Measurements from ENCODE around the gene CCND3.

DNA sequence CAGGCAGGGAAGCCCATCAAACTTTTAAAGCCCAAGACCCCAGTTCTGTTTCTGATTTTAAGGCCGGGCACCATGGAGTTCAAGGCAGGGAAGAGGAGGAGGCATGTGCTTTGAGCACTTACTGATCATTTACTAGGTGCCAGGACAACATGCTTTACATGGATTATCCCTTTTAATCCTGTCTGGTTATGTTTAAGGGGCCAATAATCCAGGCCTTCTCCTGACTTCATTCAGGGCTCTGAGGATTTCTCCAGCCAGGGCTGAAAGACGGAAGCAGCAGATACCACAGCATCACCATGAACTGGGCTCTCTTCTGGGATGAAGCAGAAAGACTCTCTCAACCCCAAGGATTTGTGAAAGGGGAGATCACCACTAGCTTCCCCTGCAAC, 4.1 kb downstream of the CCND3 start:
- TF ChIP-seq, protein P1, sequence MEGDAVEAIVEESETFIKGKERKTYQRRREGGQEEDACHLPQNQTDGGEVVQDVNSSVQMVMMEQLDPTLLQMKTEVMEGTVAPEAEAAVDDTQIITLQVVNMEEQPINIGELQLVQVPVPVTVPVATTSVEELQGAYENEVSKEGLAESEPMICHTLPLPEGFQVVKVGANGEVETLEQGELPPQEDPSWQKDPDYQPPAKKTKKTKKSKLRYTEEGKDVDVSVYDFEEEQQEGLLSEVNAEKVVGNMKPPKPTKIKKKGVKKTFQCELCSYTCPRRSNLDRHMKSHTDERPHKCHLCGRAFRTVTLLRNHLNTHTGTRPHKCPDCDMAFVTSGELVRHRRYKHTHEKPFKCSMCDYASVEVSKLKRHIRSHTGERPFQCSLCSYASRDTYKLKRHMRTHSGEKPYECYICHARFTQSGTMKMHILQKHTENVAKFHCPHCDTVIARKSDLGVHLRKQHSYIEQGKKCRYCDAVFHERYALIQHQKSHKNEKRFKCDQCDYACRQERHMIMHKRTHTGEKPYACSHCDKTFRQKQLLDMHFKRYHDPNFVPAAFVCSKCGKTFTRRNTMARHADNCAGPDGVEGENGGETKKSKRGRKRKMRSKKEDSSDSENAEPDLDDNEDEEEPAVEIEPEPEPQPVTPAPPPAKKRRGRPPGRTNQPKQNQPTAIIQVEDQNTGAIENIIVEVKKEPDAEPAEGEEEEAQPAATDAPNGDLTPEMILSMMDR (IDR thresholded peaks at IDR 0.05) = no peak
- no peak for TF ChIP-seq POLR2A (IDR thresholded peaks at IDR 0.05)

All from adrenal gland (tissue), 5 donors.